GM23338 (cell line): Measurements from ENCODE around the gene RNF181.

Experiments
- CREB1 ChIP-seq: fragments of 250-450 bp; sonication (Bioruptor Pico); IDR thresholded peaks from 2 replicates; pipeline ENCODE4 v1.5.0; 2020; ENCODE audit warnings: low read depth, mild to moderate bottlenecking, moderate library complexity
- CTCF ChIP-seq, 2 experiments: fragments of 200-600 bp in 1 of 2; sonication (generic) in 1 of 2; conservative IDR thresholded peaks; 2 replicates each; pipeline versions ENCODE4 v1.5.1 to v1.6.1; 2016 to 2017; ENCODE audit warnings: antibody characterized with exemption in 2 of 2, low read depth in 2 of 2, mild to moderate bottlenecking in 2 of 2, moderate library complexity in 1 of 2
- ETS1 ChIP-seq: IDR thresholded peaks from 2 replicates; pipeline ENCODE4 v1.6.1; 2016; ENCODE audit warnings: antibody characterized with exemption
- EZH2 ChIP-seq: fragments of 200-600 bp; sonication (generic); IDR thresholded peaks from one replicate; pipeline ENCODE4 v1.8.0; 2017; ENCODE audit warnings: antibody characterized with exemption, mild to moderate bottlenecking, low read depth; ENCODE audit not compliant: unreplicated experiment
- EZH2phosphoT487 ChIP-seq: fragments of 200-600 bp; sonication (generic); IDR thresholded peaks from one replicate; pipeline ENCODE4 v1.8.1; 2018; ENCODE audit warnings: antibody characterized with exemption; ENCODE audit not compliant: unreplicated experiment
- JUNB ChIP-seq: IDR thresholded peaks from one replicate; pipeline ENCODE4 v1.6.1; 2016; ENCODE audit warnings: antibody characterized with exemption; ENCODE audit not compliant: unreplicated experiment
- NANOG ChIP-seq: IDR thresholded peaks from 2 replicates; pipeline ENCODE4 v1.6.1; 2016; ENCODE audit warnings: antibody characterized with exemption, borderline replicate concordance
- POLR2AphosphoS5 ChIP-seq: IDR thresholded peaks from 2 replicates; pipeline ENCODE4 v1.6.1; 2016; ENCODE audit warnings: antibody characterized with exemption, low read depth
- REST ChIP-seq: IDR thresholded peaks from one replicate; pipeline ENCODE4 v1.6.1; 2018; ENCODE audit warnings: antibody characterized with exemption; ENCODE audit not compliant: unreplicated experiment

GRCh38 chr2:85579266-85579935 lies 16.1 kb upstream of the RNF181 start:
- TF ChIP-seq REST (no peak), CTCF (conservative IDR thresholded peaks at IDR 0.05; ENCODE audit: low read depth in 2 of 2) (no peak), EZH2 (no peak), EZH2phosphoT487 (no peak), POLR2AphosphoS5 (no peak), JUNB (no peak), NANOG (no peak), CREB1 (CRISPR knock-in tag) (no peak), ETS1 (no peak)
